ENCODE data around the gene SERTM2. TPM values are rescaled to one million over a fixed set of nuclear protein-coding genes. Genes with fewer than 3 reads are reported as not detected.

SERTM2 gene
- not detected in 3 replicates for total RNA-seq
- long read RNA-seq: 0 reads

DNA sequence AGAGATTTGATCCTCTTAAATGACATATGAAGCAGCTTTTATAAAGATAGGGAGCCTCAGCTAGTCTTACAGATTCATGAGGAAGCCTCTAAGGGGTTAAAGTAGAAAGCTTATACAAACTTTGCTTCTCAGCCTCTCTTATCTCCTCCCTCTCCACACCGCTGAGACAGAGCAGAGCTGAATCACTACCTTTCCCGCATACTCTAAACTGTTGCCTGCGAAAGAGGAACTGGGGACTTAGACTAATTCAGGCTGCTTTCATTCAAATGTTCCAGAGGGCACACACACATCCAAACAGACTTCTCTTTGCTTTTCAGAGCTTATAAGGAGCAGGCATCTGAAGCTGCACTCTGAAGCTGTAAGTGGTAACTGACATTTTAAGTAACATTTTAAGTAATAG, at the start of gene SERTM2:
SERTM2 (plus strand) TSS at position 169 of the 400 bp plus-strand sequence. CDS start 7,213 bp downstream, outside the sequence.
- Mint-ChIP-seq H3K4me1 (ENCODE audit: low read depth) (no peaks in the 10 kb centered on the region), H3K4me3 (ENCODE audit: unreplicated experiment) (no peak within 1 kb of the TSS), H3K9me3 (ENCODE audit: low read depth) (no peaks in the 10 kb centered on the region), H3K27ac (ENCODE audit: unreplicated experiment) (no peak within 1 kb of the TSS), H3K36me3 (ENCODE audit: low read depth) (no peaks in the 10 kb centered on the region), H3K27me3 (ENCODE audit: low read depth) (peaks cover 7% of the 10 kb centered on the region)
- no peak for DNase-seq (ENCODE audit: low spot score)
- TF ChIP-seq, protein P1, sequence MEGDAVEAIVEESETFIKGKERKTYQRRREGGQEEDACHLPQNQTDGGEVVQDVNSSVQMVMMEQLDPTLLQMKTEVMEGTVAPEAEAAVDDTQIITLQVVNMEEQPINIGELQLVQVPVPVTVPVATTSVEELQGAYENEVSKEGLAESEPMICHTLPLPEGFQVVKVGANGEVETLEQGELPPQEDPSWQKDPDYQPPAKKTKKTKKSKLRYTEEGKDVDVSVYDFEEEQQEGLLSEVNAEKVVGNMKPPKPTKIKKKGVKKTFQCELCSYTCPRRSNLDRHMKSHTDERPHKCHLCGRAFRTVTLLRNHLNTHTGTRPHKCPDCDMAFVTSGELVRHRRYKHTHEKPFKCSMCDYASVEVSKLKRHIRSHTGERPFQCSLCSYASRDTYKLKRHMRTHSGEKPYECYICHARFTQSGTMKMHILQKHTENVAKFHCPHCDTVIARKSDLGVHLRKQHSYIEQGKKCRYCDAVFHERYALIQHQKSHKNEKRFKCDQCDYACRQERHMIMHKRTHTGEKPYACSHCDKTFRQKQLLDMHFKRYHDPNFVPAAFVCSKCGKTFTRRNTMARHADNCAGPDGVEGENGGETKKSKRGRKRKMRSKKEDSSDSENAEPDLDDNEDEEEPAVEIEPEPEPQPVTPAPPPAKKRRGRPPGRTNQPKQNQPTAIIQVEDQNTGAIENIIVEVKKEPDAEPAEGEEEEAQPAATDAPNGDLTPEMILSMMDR (IDR thresholded peaks at IDR 0.05): no peak

DNA sequence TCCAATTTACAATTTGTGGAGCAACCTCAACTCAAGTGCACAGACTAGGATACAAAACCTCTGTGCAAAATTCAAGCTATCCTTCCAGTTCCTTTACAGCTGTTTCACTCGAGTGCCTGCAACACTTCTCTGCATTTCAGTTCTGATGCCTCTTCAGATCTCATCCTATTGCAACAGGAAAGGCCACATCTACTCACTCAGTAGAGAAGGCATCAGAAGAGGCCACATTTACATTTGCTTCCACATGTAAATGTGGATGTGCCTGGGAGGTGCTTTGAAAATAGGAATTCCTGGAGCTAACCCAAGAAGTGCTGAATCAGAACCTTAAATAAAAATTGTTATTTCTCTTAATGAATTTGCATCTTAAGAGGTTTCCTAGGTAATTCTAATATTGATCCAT, 45.8 kb upstream of the SERTM2 start:
- TF ChIP-seq, protein P1 (IDR thresholded peaks at IDR 0.05): no peak
- Mint-ChIP-seq H3K36me3 (ENCODE audit: low read depth) (no peaks in the 10 kb centered on the region), H3K27ac (ENCODE audit: unreplicated experiment) (no peak overlapping the region), H3K9me3 (ENCODE audit: low read depth) (peaks cover 5% of the 10 kb centered on the region), H3K4me3 (ENCODE audit: unreplicated experiment) (no peak overlapping the region), H3K27me3 (ENCODE audit: low read depth) (no peaks in the 10 kb centered on the region), H3K4me1 (ENCODE audit: low read depth) (no peaks in the 10 kb centered on the region)
- no peak for DNase-seq (ENCODE audit: low spot score)

DNA sequence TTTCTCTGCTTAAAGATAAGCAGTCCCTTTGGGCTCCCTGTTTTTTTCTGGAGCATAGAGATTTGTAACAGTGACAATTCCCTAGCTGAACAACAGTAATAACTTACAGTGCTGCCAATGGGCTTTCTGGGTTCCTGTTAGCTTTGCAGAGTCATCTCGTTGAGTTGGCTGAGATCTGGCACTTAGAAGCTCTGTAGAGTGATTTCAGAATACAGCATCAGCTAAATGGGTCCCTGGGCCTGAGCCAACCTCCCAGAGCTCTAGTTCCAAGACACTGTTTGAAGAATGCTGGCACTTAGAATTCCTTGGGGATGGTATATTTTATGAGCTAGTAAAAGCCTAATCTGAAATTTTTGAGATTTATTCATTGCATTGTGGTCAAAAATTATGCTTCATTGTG, 43.5 kb upstream of the SERTM2 start:
- no peaks in the 10 kb centered on the region for H3K4me1 Mint-ChIP-seq (ENCODE audit: low read depth)
- H3K36me3 Mint-ChIP-seq (ENCODE audit: low read depth): no peaks in the 10 kb centered on the region
- no peaks in the 10 kb centered on the region for H3K27me3 Mint-ChIP-seq (ENCODE audit: low read depth)
- TF ChIP-seq, protein P1 (IDR thresholded peaks at IDR 0.05): no peak
- no peak overlapping the region for H3K4me3 Mint-ChIP-seq (ENCODE audit: unreplicated experiment)
- H3K9me3 Mint-ChIP-seq (ENCODE audit: low read depth): peaks cover 9% of the 10 kb centered on the region
- DNase-seq (ENCODE audit: low spot score): no peak
- H3K27ac Mint-ChIP-seq (ENCODE audit: unreplicated experiment): no peak overlapping the region

DNA sequence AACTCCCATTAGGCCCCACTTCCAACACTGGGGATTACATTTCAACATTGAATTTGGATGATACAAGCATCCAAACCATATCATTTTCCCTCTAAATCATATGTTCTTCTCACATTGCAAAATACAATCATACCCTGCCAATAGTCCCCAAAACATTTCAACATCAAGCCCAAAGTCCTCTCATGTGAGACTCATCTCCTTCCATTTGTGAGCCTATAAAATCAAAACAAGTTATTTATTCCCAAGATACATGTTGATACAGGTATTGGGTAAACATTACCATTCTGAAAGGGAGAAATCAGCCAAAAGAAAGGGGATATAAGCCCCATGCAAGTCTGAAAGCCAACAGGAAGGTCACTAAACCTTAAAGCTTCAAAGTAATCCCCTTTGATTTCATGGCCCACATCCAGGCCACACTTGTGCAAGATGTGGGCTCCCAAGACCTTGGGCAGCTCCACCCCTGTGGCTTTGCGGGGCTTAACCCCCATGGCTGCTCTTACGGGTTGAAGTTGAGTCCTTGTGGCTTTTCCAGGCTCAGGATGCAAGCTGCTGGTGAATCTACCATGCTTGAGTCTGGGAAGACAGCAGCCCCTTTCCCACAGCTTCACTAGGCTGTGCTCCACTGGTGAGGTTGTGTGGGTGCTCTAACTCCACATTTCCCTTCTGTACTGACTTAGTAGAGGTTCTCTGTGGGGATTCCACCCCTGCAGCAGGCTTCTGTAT, 40.6 kb upstream of the SERTM2 start:
- DNase-seq (ENCODE audit: low spot score): no peak
- TF ChIP-seq, protein P1 (IDR thresholded peaks at IDR 0.05): no peak
- Mint-ChIP-seq H3K27me3 (ENCODE audit: low read depth) (no peaks in the 10 kb centered on the region), H3K27ac (ENCODE audit: unreplicated experiment) (no peak overlapping the region), H3K4me1 (ENCODE audit: low read depth) (no peaks in the 10 kb centered on the region), H3K9me3 (ENCODE audit: low read depth) (peaks cover 9% of the 10 kb centered on the region), H3K36me3 (ENCODE audit: low read depth) (no peaks in the 10 kb centered on the region), H3K4me3 (ENCODE audit: unreplicated experiment) (no peak overlapping the region)

DNA sequence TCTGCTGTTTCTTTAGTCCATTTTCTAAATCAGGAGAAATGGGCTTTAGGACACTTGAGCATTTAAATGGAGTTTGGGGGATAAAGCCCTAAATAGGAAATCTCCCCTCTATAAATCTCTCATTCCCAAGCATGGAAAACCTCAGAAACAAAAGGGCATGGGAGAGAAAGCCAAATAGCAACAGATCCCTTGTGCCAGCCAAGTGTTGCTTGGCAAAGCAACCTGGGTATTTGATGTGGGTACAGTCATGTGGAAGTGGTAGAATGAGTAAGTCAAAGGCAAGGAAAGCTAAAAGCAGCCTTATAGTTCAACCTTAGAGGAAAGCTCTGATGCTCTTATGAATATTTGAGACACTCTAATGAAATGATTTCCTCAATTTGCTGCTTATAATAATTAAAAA, 29.5 kb upstream of the SERTM2 start:
- peaks cover 29% of the 10 kb centered on the region for H3K9me3 Mint-ChIP-seq (ENCODE audit: low read depth)
- DNase-seq (ENCODE audit: low spot score): no peak
- no peak overlapping the region for H3K4me3 Mint-ChIP-seq (ENCODE audit: unreplicated experiment)
- no peaks in the 10 kb centered on the region for H3K27me3 Mint-ChIP-seq (ENCODE audit: low read depth)
- H3K36me3 Mint-ChIP-seq (ENCODE audit: low read depth): no peaks in the 10 kb centered on the region
- no peaks in the 10 kb centered on the region for H3K4me1 Mint-ChIP-seq (ENCODE audit: low read depth)
- TF ChIP-seq, protein P1 (IDR thresholded peaks at IDR 0.05): no peak
- no peak overlapping the region for H3K27ac Mint-ChIP-seq (ENCODE audit: unreplicated experiment)

Data from chondrocyte (in vitro differentiated cells).